ENCODE results near the gene HSD17B12. TPM values are rescaled to one million over a fixed set of nuclear protein-coding genes. Genes with fewer than 3 reads are reported as not detected.

HSD17B12 gene
- total and polyA plus RNA-seq, 2 of the 13 experiments (the other 11 are each of a cell fraction or from before 2014, with no cell fraction given), result 50.3 to 117 TPM

DNA sequence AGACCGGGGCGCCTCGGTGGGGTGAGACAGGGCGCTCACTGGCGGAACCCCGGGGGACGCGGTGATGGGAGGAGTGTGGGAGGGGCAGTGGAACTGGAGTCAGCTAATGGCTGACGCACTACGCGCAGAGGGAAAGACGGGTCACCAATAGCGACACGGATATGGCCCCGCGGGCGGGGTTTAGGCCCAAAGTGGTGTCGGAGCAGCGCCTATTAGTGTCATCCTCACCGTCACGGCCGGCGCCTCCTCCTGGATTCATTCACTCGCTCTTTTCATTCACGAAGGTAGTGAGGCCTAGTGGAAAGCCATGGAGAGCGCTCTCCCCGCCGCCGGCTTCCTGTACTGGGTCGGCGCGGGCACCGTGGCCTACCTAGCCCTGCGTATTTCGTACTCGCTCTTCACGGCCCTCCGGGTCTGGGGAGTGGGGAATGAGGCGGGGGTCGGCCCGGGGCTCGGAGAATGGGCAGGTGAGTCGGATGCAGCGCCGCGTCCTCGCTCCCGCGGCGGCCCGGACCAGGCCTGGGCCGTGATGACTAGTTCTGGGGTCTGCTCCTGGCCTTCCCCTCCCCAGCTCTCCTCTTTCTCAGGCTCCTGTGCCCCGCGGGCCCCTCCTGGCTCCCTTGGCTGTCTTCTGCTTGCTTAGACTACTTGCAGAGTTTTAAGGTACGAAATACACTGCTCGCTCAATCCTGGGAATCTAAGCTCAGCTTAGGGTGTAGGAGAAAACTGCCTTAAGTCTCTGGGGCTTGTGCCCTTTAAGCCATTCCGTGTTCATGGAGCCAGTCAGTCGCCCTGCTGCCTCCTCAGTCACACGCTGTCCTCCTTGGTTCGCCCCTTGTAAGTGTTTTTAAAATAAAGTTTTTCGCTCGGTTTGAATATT lies at the start of gene HSD17B12 (continued):
- TF ChIP-seq NAIF1 (CRISPR knock-in tag; IDR thresholded peaks at IDR 0.05; ENCODE audit: borderline replicate concordance) (no peak), ZNF660 (CRISPR knock-in tag; IDR thresholded peaks at IDR 0.05; ENCODE audit: borderline replicate concordance, low read depth) (no peak), BCL6 (CRISPR knock-in tag; IDR thresholded peaks at IDR 0.05) (no peak), ETV6 (CRISPR knock-in tag; conservative IDR thresholded peaks at IDR 0.05) (0 out of 2 replicates have a peak, but pooled peaks have one; percentile 69), STAT5B (CRISPR knock-in tag; IDR thresholded peaks at IDR 0.05) (no peak), ZKSCAN5 (CRISPR knock-in tag; IDR thresholded peaks at IDR 0.05) (no peak), ZNF180 (CRISPR knock-in tag; IDR thresholded peaks at IDR 0.05; ENCODE audit: borderline replicate concordance, low read depth) (no peak), HBP1 (CRISPR knock-in tag; IDR thresholded peaks at IDR 0.05; ENCODE audit: low read depth) (peak; percentile 93; the same call in 1 of the 2 replicates), HNF1B (CRISPR knock-in tag; IDR thresholded peaks at IDR 0.05) (peak; percentile 38; the same call in 1 of the 2 replicates), CREBL2 (CRISPR knock-in tag; IDR thresholded peaks at IDR 0.05; ENCODE audit: borderline replicate concordance) (no peak), HMGA1 (CRISPR knock-in tag; conservative IDR thresholded peaks at IDR 0.05) (no peak), DZIP1 (CRISPR knock-in tag; IDR thresholded peaks at IDR 0.05) (peak; percentile 78), ZSCAN31 (CRISPR knock-in tag; IDR thresholded peaks at IDR 0.05; ENCODE audit: low read depth) (peak; percentile 54), FOXA3 (CRISPR knock-in tag; IDR thresholded peaks at IDR 0.05) (no peak), ZNF260 (CRISPR knock-in tag; IDR thresholded peaks at IDR 0.05; ENCODE audit: borderline replicate concordance, low read depth) (no peak)
- TF ChIP-seq, protein P1, sequence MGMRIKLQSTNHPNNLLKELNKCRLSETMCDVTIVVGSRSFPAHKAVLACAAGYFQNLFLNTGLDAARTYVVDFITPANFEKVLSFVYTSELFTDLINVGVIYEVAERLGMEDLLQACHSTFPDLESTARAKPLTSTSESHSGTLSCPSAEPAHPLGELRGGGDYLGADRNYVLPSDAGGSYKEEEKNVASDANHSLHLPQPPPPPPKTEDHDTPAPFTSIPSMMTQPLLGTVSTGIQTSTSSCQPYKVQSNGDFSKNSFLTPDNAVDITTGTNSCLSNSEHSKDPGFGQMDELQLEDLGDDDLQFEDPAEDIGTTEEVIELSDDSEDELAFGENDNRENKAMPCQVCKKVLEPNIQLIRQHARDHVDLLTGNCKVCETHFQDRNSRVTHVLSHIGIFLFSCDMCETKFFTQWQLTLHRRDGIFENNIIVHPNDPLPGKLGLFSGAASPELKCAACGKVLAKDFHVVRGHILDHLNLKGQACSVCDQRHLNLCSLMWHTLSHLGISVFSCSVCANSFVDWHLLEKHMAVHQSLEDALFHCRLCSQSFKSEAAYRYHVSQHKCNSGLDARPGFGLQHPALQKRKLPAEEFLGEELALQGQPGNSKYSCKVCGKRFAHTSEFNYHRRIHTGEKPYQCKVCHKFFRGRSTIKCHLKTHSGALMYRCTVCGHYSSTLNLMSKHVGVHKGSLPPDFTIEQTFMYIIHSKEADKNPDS (CRISPR knock-in tag; IDR thresholded peaks at IDR 0.05), result no peak
- TF ChIP-seq, protein P2, sequence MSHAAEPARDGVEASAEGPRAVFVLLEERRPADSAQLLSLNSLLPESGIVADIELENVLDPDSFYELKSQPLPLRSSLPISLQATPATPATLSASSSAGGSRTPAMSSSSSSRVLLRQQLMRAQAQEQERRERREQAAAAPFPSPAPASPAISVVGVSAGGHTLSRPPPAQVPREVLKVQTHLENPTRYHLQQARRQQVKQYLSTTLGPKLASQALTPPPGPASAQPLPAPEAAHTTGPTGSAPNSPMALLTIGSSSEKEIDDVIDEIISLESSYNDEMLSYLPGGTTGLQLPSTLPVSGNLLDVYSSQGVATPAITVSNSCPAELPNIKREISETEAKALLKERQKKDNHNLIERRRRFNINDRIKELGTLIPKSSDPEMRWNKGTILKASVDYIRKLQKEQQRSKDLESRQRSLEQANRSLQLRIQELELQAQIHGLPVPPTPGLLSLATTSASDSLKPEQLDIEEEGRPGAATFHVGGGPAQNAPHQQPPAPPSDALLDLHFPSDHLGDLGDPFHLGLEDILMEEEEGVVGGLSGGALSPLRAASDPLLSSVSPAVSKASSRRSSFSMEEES (CRISPR knock-in tag; IDR thresholded peaks at IDR 0.05), result no peak
